Stimulated activated CD4-positive, alpha-beta T cell treated with anti-CD3 and anti-CD28 coated beads, Interleukin-15, amount 100 ng/mL, for 1 hour (primary cell): ENCODE data around the gene BCAR1.
"Not testable (repeated sequence)": the region's sequence is repeated elsewhere in the genome, so short reads cannot be mapped to it uniquely, and the experiment has no call there.

Experiments used
- DNase-seq, 2 donors: peaks; one replicate each; pipeline ENCODE4 v3.0.0-alpha.2; 2020; ENCODE audit warnings: low read depth in 1 of 2, low spot score in 1 of 2

The BCAR1 gene

DNA sequence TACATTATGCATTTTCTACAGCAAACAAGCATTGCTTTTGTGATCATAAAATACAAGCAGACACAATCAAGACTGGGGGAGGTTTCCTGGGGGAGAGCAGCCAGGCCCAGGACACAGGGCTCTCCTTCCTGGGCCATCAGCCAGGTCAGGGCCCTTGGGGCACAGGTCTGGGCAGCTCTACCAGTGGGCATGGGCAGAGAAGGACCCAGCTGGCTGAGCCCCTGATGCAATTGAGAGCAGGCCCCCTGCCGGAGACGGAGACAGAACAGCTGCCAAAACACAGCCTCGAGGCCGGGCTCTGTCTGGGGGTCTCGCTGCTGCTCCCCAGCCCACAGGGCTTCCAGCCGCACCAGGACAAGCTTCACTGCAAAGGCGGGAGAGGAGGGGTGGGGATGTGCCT, 10.8 kb downstream of the BCAR1 start:
- DNase-seq: not testable (repeated sequence)

DNA sequence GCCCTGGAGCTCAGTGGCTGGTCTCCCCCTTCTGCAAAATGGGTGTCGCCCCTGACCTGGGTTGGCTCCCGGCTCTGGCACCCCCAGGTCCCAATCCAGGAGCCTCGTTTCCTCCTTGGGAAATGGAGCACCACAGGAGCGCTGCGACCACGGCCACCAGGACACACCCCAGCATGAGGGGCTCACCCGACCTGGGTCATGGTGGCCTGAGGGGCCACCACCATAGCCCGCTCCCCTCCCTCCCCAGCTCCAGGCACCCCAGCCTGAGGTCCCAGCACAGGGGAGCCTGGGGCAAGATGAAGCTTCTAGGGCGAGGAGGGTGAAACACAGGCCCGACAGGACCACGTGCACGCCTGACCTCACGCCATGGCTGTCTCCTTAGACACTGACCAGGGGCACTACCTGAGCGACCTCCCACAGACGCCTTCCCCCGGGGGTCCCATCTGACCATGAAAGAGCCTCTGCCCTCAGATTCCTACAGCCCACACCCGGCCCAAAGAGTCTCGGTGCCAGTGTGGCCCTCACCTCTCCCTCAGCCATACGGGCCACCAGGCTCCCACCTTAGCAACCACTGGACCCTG, 11.8 kb downstream of the BCAR1 start:
- no peak for DNase-seq

DNA sequence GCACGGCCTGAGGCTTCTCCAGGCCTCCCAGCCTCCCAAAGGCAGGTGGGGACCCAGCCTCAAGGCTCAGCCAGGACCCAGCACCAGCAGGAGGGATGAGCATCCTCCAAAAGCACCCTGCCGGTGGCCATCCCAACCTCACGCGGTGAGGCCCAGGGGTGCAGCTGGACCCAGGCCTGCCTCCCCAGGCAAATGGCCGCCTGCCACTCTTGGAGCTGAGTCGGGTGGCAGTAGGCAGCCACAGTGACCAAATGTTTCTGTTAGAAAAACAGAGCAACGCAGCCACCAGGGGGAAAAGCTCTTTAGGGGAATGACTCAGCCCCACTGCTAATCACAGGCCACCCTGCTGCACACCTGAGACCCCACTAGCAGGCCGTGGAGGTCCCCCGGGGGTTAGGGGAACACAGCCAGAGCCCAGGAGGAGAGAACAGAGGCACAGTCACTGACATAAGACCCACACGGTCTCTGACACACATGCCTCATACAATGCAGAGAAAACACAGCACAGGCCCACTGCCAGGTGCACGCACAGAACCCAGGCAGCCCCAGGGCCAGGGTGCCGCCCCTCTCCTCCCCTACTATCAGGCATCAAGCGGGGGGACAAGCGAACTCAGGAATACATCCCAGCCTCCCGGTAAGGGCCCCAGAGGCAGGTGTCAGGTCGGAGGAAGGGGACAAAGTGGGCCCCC, 12.4 kb downstream of the BCAR1 start:
- no peak for DNase-seq

DNA sequence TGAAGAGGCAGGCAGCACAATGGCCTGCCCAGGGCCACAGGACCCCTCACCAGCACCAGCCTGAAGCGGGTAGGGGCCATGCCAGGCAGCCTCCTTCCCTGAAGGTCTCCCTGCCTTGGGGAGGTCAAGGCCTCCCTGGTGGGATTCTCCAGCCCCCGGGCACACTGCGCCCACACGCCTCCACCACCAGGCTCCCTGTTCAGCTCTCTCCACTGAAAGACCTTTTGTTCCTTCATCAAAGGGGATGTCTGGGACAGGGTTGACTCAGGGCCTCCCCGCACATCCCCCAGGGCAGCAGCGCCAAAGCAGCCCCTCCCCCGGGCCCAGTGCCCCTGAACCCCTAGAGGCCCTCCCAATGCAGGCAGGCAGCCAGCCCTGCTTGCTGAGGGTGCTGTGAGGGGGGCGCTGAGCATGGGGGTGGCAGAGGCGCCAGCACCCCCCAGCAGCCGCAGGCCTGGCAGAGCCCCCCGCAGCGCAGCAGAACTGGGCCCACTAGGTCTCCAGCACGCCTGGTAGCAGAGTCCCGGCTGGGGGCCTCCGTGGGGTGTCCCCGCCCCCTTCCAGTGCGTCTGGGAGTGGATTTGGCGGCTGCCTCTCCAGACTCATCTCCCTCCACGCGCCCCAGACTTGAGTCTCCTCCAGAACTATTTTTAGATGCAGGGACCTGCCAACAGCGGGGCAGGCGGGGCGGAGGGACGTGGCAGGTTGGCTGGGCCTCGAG, 13.1 kb downstream of the BCAR1 start:
- DNase-seq: no peak

DNA sequence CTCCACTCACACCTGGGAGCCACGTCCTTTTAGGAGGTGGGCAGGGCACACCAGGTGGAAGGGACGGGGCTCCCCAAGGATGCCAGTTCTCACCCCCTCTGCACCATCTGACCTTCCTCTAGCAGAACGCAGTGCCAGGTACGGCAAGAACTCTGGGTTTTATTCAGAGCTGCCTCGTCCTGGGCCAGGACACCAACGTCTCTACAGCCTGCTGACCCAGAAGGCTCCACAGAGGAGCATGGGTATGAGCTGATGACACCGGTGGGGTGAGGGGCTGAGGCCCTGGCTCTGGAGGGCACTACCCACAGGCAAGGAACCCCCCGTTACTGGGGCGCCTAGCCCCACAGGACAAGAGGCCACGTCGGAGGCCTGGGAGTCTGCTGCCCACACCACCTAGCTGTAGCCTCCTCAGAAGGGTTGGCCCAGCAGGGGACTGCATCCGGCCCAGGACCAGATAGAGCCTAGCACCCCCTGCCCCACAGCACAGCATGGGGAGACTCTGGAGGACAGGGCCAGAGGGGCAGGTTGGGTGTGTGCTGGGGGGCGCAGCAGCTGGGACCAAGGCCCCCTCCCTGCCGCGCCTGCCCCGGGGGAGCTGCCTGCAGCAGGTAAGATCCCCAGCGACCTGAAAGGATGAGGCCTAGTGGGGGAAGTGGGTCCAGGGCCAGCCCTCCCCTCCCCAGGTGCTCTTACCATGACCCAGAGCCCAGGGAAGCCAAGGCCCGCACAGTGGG, 13.9 kb downstream of the BCAR1 start:
- DNase-seq: no peak

DNA sequence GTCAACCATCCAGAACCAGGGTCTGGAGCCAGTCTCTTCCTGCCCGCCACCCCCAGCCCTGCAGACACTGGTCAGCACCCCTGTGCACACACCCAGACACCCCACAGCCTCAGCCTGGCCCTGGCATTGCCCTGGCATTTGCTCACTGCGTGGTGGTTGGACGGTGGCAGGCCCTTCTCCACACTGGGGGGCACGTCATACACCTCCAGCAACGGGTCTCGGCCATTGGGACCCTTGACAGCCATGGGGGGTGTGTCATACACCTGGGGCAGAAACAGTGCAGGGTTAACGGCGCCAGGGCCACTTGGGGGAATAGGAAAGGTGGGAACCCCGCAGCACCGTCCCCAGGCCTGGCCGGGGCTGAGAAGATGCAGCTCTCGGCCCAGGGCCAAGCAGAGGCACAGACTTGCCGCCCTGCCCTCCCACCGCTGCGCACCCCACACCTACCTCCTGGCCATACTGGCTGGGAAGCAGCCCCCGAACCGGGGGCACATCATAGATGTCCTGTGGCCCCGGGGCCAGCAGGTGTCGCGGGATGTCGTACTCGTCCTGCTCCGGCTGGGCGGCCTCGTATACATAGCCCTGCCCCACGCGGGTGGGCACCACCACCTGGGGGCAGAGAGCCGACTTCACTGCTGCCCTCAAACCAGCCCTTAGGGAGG, 14.6 kb downstream of the BCAR1 start:
- no peak for DNase-seq

DNA sequence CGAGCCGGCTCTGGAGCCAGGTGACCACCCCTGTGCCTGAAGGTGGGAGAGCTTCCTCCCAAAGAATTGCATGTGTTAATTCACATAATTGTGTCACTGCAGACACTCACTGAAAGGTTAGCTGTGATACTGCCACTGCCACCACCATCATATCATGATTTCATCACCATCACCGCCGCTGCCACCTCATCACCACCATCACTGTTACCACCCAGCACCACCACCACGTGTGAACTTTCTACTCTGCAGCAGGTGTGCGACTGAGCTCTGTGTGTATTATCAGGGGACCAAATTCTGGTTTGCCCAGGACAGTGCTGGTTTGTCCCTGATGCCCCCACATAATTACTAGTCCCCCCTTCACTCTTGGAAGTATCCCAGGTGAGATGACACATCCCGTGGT, 15.2 kb downstream of the BCAR1 start:
- no peak for DNase-seq

DNA sequence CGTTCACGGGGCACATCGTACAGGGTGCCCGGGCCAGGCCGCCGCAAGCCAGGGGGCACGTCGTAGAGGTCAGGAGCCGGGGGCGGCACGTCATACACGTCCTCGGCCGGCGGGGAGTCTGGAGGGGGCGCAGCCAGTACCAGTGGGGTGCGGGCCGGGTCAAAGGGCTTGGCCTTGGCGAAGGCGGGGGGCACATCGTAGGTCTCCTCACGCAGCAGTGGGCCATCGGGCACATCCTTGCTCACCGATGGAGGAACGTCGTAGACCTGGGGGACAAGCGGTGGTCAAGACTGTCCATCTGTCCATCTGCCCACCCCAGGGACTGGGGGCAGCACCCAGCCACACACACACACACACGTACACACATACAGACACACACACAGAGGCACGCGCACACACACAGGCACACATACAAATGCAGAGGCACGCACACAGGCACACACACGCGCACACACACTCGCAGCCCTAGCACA, 15.7 kb downstream of the BCAR1 start:
- DNase-seq: no peak

DNA sequence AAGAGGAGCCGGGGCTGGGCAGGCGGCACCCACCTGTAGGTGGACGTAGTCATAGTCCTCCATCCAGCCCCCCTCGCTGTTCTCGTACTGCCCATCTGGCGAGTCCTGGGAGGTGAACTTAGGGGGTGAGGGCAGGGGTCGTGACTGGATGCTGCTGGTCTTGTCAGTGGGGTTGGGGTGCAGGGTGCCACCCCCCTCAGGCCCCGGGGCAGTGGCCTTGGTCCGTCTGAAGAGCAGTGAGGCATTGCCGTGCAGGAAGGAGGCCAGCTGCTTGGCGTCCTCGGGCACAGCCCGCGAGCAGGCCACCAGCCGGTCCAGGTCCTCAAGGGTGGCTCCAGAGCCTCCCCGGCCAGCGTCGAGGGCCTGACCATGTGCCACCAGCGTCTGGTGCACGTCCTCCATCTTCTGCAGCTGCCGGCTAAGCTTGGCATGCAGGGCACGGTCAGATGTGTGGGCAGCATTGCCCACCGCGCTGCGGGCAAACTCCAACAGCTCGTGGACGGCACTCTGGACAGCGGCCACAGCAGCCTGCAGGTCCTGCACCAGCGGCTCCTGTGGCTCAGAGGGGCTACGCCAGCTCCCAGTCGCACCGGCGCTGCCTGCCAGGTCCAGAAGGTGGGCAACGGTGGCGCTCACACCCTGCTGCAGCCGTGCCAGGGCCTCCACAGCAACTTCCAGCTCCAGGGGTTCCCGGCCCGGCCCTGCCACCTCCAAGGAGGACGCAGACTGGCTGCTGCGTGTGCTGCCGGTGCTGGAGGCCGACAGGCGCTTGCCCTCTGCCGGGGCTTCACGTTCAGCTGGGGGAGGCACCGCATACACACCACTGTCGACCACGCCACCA, 16.3 kb downstream of the BCAR1 start:
- no peak for DNase-seq

DNA sequence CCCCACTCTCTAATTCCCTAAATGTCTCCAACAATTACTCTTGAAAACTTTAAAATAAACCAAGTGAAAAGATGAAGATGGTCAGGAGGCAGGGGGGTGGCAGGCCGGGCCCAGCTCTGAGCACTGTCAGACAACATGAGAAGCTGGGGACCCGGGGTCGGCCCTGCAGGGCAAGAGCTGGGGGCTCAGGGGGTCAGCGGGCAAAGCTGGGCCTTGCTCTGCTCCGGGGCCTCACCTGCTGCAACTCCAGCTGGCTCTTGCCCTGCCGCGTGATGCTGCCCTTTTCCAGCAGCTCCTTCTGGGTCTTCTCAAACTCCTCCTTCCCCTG, 17.8 kb downstream of the BCAR1 start:
- DNase-seq: no peak

DNA sequence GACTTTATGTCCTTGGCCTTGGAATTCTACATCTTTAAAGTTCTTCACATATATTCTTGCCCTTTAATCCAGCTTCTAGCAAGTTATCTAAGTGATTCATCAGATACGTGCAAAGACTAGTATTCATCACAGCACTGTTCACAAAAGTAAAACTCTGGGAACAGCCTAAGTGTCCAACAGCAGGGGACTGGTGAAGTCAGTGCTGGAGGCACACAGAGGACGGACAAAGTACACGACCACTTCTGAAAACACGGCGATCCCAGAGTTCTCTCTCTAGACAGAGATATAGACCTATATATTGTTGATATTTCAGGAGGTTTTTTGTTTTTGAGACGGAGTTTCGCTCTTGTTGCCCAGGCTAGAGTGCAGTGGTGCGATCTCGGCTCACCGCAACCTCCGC, 19.9 kb downstream of the BCAR1 start:
- DNase-seq: no peak

DNA sequence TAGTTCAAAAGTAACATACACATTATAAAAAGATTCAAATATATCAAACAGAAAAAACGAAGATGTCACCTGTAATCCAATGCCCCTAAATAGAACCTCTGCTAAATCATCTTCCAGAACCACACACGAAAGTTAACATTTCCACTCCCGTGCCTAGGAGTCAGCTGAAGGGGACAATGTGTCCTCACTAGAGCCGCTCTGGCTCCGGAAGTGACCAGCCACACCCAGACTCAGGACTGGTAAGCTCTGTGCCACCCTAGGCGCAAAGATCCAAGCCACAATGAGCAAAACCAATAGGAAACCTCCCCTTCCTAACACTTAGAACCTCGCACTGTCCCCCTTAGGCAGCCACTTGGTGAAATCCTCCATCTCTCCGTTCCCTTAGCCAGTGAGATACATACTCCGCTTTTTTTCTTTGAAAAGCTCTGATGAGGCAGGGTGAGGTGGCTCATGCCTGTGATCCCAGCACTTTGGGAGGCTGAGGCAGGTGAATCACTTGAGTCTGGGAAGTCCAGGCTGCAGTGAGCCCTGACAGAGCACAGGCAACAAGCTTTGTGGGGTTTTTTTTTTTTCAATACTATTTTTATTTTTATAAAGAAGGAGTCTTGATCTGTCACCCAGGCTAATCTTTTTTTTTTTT, 20.8 kb downstream of the BCAR1 start:
- no peak for DNase-seq

DNA sequence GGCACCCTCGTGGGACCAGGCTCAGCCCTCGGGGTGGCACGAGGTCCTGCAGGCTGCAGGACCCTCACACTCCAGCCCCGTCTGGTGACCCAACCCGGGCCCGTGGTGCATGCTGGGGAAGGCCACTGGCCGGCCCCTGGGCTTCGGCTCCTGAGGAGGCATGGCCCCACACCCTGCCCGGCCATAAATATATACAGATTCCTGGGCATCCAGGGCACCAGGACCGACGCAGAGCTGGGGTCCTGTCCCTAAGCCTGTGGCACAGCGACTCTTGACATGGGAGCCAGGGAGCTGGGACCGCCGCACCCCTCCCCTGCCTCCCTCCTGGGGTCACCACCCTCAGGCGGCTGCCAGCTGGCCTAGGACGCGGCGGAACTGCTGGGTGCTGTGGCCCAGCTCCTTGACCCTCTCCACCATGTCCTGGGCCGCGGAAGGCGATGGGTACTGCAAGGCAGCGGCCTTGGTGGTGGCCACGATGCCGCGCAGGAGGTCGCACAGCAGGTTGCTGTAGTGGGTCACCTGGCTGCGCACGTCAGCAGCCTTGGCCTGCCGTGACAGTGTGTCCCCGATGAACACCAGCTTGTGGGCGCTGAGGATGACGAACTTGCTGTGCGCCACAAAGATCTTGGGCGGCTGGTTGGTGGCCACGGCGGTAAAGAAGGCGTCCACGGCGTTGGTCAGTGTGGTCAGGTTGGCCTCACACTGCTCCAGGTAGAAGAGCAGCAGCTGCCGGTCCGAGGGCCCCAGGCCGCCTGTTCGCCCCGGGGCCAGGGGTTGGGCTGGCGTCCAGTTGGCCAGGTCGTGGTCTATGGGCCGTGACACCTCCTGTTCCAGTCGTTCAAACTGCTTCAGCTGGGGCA, 22.0 kb downstream of the BCAR1 start:
- no peak for DNase-seq

DNA sequence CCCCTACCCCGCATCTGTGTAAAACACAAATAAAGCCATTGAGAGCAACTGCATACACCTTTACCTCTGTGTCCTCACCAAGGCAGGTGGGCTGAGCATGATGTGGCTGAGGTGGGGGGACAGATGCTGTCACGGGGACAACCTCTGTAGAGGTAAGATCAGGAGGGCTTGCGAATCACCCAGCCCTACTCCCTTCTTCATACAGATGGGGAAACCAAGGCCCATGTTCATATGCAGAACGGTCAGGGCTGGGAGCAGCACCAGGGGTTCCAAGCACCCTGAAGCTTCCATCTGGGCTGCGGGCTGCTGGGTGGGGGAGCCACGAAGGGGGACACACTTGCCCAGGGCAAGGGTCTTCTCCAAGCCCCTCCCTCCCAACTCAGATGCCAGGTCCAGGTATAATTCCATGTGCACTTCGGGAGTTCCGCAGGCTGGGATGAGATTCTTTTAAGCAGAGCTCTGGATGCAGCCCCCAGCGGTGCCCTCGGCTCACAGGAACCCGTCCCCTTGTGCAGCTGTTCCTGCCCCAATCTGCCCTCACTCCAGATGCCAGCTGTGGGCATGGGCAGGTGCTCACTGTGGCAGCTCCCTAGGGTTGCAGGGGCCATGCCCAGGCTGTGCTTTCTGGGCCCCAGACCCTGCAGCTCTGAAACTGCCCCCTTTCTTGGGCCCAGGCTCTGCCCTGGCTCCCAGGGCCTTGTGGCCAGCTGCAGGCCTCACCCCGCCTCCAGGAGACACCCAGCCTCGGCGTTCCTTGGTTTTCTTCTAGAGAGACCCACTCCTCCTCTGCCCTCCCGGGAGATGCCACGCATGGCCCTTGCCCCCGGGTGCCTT, 23.1 kb downstream of the BCAR1 start:
- DNase-seq: no peak

DNA sequence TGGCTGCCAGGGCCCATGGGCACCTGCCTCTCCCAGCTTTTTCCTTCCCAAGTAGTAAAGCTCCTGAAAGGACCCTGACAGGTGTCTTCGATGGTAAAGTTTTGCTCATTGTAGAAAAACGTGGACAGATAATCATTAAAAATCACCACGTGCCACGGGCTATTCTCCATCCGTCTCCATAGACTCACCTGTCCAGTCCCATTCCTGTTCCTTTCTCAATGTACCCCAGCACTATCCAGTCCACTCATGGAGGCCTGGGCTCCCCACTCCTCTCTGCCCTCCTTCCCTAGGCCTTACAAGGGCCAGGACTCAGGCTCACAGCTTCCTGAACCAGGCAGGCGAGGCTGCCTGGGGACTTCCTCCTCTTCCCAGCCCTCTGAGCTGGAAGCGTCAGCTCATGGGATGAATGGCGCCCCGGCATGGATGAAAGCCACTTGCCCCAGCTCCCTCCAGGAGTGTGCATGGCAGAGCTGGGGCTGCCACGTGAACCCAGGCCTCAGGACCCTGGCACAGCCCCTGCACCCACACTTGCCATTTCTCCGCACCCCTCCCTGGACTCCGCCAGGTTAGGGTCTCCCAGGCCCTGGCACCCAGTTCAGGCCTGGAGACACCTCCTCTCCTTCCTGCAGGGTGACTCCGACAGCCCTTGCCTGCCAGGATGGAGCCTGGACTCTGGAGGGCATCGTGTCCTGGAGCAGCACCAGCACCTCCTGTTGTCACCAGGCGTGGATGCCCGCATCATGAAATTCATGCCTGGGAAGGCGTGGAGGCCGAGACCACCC, 23.9 kb downstream of the BCAR1 start:
- DNase-seq: no peak

DNA sequence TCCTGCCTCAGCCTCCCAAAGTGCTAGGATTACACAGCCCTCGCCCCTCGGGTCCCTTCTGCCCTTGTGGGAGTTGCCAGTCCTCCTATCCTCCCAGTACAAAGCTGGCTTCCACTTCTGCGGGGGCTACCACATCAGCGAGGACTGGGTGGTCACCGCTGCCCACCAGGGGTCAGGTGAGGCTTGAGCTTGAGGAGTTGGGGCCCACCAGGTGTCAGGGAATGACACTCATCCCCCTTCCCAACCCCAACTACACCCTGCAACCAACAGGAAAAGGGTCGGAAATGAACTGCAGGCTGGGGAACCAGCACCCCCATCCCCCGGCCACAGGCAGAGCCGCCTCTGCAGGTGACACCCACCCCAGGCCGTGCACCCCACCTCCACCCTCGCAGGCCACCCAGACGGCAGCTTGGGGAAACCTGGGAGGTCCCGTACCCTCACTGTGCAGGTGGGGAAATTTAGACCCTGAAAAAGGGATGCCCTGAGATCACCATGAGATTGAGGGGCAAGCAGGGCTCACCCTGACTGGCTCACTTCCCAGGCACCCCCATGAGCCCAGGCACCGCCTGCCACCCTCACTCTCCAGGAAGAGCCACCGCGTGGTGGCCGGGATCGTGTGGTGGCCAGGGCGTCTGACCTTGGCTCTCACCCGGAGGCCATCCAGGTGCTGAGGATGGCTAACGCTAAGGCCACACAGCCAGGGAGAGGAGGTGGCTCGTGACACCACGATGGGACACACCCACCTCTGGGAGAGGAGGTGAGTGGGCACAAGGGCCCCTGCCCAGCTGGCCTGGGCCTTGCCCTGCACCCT, 24.7 kb downstream of the BCAR1 start:
- DNase-seq: no peak
